Measurements from ENCODE around the gene PPP3R1.

The PPP3R1 gene

GRCh38 chr2:68252400-68253218, at the start of gene PPP3R1:
PPP3R1 (minus strand) TSS chr2:68252532; CDS start chr2:68252127, 405 bp downstream.
- peak; percentile 96 for DNase-seq

- DNase-seq, result no peak
Measured at GRCh38 chr2:68295516-68295915, 43.2 kb upstream of the PPP3R1 start.

GRCh38 chr2:68294913-68295312, 42.6 kb upstream of the PPP3R1 start:
- DNase-seq, result no peak

GRCh38 chr2:68294187-68294586, 41.9 kb upstream of the PPP3R1 start:
- no peak for DNase-seq

- no peak for DNase-seq
Measured at GRCh38 chr2:68293755-68294154, 41.4 kb upstream of the PPP3R1 start.

GRCh38 chr2:68293024-68293423, 40.7 kb upstream of the PPP3R1 start:
- DNase-seq, result no peak

- DNase-seq, result no peak
Measured at GRCh38 chr2:68292108-68292710, 39.9 kb upstream of the PPP3R1 start.

GRCh38 chr2:68291314-68291713, 39.0 kb upstream of the PPP3R1 start:
- DNase-seq, result no peak

GRCh38 chr2:68290901-68291300, 38.6 kb upstream of the PPP3R1 start:
- DNase-seq, result no peak

GRCh38 chr2:68287580-68288441, 35.5 kb upstream of the PPP3R1 start:
- peak; percentile 58 for DNase-seq

- DNase-seq, result peak; percentile 62
Measured at GRCh38 chr2:68284896-68285295, 32.6 kb upstream of the PPP3R1 start.

- DNase-seq, result no peak
Measured at GRCh38 chr2:68283419-68283812, 31.1 kb upstream of the PPP3R1 start.

GRCh38 chr2:68282811-68283418, 30.6 kb upstream of the PPP3R1 start:
- peak; percentile 50 for DNase-seq

GRCh38 chr2:68280796-68281195, 28.5 kb upstream of the PPP3R1 start:
- no peak for DNase-seq

GRCh38 chr2:68280348-68280747, 28.0 kb upstream of the PPP3R1 start:
- no peak for DNase-seq

GRCh38 chr2:68279691-68280090, 27.4 kb upstream of the PPP3R1 start:
- DNase-seq, result no peak

GRCh38 chr2:68278169-68278568, 25.8 kb upstream of the PPP3R1 start:
- DNase-seq, result no peak

GRCh38 chr2:68274022-68274421, 21.7 kb upstream of the PPP3R1 start:
- DNase-seq, result no peak

GRCh38 chr2:68272246-68272994, 20.1 kb upstream of the PPP3R1 start:
- no peak for DNase-seq

- no peak for DNase-seq
Measured at GRCh38 chr2:68266655-68267054, 14.3 kb upstream of the PPP3R1 start.

GRCh38 chr2:68263632-68264031, 11.3 kb upstream of the PPP3R1 start:
- no peak for DNase-seq

GRCh38 chr2:68258851-68259250, 6.5 kb upstream of the PPP3R1 start:
- DNase-seq, result no peak

All from fibroblast of upper back skin (primary cell).